ENCODE results near the gene MRPL9. TPM values are rescaled to one million over a fixed set of nuclear protein-coding genes. Genes with fewer than 3 reads are reported as not detected.

MRPL9 gene
- total and polyA plus RNA-seq, 2 donors (not counting 1 experiment from before 2014, with no cell fraction given), result 65.5 to 84.6 TPM

DNA sequence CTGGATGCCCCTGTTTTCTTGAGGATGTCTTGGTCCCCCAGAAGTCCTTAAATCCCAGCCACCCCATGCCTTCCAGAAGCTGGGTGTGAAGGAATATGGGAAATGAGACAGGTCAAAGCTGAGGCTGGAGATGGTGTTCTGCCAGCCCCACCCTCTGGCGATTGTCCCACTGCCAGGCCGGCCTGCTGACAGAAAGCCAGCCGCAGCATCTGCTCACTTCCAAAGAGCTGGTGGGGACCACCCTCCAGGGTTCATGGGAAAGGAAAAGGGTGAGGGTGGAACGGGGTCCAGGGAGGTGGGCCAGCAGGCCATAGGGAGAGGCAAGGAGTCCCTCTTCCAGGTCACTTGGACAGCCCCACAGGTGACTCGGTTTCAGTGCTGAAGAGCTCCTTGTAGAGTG, 43.8 kb upstream of the MRPL9 start:
- H4K20me1 ChIP-seq (ENCODE audit: control insufficient read depth, insufficient read depth, low read length, poor library complexity, severe bottlenecking), result no peaks in the 10 kb centered on the region
- Mint-ChIP-seq H3K27me3 (peaks cover 13% of the 10 kb centered on the region), H3K4me3 (no peak overlapping the region), H3K27ac (no peak overlapping the region), H3K9me3 (ENCODE audit: insufficient read depth) (no peaks in the 10 kb centered on the region), H3K4me1 (peaks cover 9% of the 10 kb centered on the region)
- TF ChIP-seq, protein P1, sequence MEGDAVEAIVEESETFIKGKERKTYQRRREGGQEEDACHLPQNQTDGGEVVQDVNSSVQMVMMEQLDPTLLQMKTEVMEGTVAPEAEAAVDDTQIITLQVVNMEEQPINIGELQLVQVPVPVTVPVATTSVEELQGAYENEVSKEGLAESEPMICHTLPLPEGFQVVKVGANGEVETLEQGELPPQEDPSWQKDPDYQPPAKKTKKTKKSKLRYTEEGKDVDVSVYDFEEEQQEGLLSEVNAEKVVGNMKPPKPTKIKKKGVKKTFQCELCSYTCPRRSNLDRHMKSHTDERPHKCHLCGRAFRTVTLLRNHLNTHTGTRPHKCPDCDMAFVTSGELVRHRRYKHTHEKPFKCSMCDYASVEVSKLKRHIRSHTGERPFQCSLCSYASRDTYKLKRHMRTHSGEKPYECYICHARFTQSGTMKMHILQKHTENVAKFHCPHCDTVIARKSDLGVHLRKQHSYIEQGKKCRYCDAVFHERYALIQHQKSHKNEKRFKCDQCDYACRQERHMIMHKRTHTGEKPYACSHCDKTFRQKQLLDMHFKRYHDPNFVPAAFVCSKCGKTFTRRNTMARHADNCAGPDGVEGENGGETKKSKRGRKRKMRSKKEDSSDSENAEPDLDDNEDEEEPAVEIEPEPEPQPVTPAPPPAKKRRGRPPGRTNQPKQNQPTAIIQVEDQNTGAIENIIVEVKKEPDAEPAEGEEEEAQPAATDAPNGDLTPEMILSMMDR (IDR thresholded peaks at IDR 0.05), result no peak
- no peak for TF ChIP-seq EZH2 (IDR thresholded peaks at IDR 0.05; ENCODE audit: borderline replicate concordance, insufficient read depth, low read depth, low read length, poor library complexity, severe bottlenecking)
- H3K4me1 ChIP-seq (ENCODE audit: control insufficient read depth in 2 of 2, insufficient read depth in 2 of 2, low read length in 2 of 2), result peaks cover 6 to 9% of the 10 kb centered on the region in 2 donors
- H3K79me2 ChIP-seq (ENCODE audit: control insufficient read depth, insufficient read depth, low read length), result no peaks in the 10 kb centered on the region
- ChIA-PET POLR2A (no interaction called here), CTCF (interaction anchor here (1.1 to 1.4 kb wide), 2 partner anchors 30 to 213 kb away, joined by 4 read pairs; no protein-coding TSS in a partner anchor)
- no peak overlapping the region for H3K9ac ChIP-seq (ENCODE audit: low read length)
- no peak overlapping the region for H3K4me2 ChIP-seq (replicated peaks; ENCODE audit: low read depth, low read length, poor library complexity, severe bottlenecking)
- no peaks in the 10 kb centered on the region for H3K9me3 ChIP-seq (ENCODE audit: control extremely low read depth in 1 of 3, control insufficient read depth in 2 of 3, insufficient read depth in 1 of 3, low read length in 2 of 3)
- H3K4me3 ChIP-seq (ENCODE audit: control extremely low read depth in 1 of 5, extremely low read depth in 1 of 5, insufficient read depth in 1 of 5, low read depth in 2 of 5, low read length in 4 of 5), result no peak overlapping the region
- no peaks in the 10 kb centered on the region for H3K27me3 ChIP-seq (replicated peaks in 1 of 4; ENCODE audit: control extremely low read depth in 1 of 4, control insufficient read depth in 3 of 4, insufficient read depth in 4 of 4, low read length in 3 of 4)
- intact Hi-C loops (cut with micrococcal nuclease), result no loop called here
- no peaks in the 10 kb centered on the region for H3K36me3 ChIP-seq (replicated peaks in 1 of 2; ENCODE audit: control extremely low read depth in 1 of 2, control insufficient read depth in 1 of 2, extremely low read depth in 1 of 2, insufficient read depth in 2 of 2, low read length in 1 of 2)
- 96% methylated on average over 5 of the region's 5 CpGs for WGBS (ENCODE audit: insufficient coverage)
- DNase-seq, result no peak
- H3K27ac ChIP-seq (ENCODE audit: low read length in 2 of 2), result no peak overlapping the region
- no peak for ATAC-seq (ENCODE audit: low read depth)
- H2AFZ ChIP-seq (ENCODE audit: insufficient read depth, low read depth, low read length, poor library complexity, severe bottlenecking), result no peak overlapping the region

DNA sequence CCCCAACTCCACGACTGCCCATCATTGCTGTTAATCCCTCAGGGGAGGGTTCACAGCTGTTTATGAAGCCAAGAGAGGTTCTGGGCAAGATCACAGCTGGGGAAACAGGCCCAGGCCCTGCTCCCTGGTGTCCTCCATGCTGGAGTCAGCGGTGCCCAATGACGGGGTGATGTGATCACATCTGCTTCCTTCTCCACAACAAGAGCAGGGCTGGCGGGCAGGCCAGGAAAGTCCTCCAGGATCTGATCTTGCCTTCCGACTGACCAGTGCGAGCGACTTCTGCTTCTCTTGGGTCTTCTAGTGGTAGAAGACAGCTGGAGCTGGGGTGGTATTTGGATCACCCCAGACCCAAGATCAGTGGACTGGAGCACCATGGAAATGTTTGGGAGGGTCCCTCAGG, 42.9 kb upstream of the MRPL9 start:
- ChIA-PET POLR2A (no interaction called here), CTCF (no interaction called here)
- TF ChIP-seq, protein P1 (IDR thresholded peaks at IDR 0.05), result no peak
- no peak for TF ChIP-seq EZH2 (IDR thresholded peaks at IDR 0.05; ENCODE audit: borderline replicate concordance, insufficient read depth, low read depth, low read length, poor library complexity, severe bottlenecking)
- H3K27me3 ChIP-seq (replicated peaks in 1 of 4; ENCODE audit: control extremely low read depth in 1 of 4, control insufficient read depth in 3 of 4, insufficient read depth in 4 of 4, low read length in 3 of 4), result peaks cover 0 to 6% (median 0%) of the 10 kb centered on the region in 4 experiments
- H3K27me3 Mint-ChIP-seq, result peaks cover 13% of the 10 kb centered on the region
- H4K20me1 ChIP-seq (ENCODE audit: control insufficient read depth, insufficient read depth, low read length, poor library complexity, severe bottlenecking), result no peaks in the 10 kb centered on the region
- WGBS (ENCODE audit: insufficient coverage), result 40% methylated on average over 1 of the region's 7 CpGs
- no peaks in the 10 kb centered on the region for H3K9me3 ChIP-seq (ENCODE audit: control extremely low read depth in 1 of 3, control insufficient read depth in 2 of 3, insufficient read depth in 1 of 3, low read length in 2 of 3)
- no peaks in the 10 kb centered on the region for H3K36me3 ChIP-seq (replicated peaks in 1 of 2; ENCODE audit: control extremely low read depth in 1 of 2, control insufficient read depth in 1 of 2, extremely low read depth in 1 of 2, insufficient read depth in 2 of 2, low read length in 1 of 2)
- H3K9ac ChIP-seq (ENCODE audit: low read length), result no peak overlapping the region
- H3K9me3 Mint-ChIP-seq (ENCODE audit: insufficient read depth), result no peaks in the 10 kb centered on the region
- DNase-seq (no peak), ATAC-seq (ENCODE audit: low read depth) (no peak)
- intact Hi-C loops (cut with micrococcal nuclease), result no loop called here
- no peak overlapping the region for H3K27ac ChIP-seq (ENCODE audit: low read length in 2 of 2)
- H3K79me2 ChIP-seq (ENCODE audit: control insufficient read depth, insufficient read depth, low read length), result no peaks in the 10 kb centered on the region
- no peak overlapping the region for H2AFZ ChIP-seq (ENCODE audit: insufficient read depth, low read depth, low read length, poor library complexity, severe bottlenecking)
- no peak overlapping the region for H3K4me3 Mint-ChIP-seq
- no peak overlapping the region for H3K4me3 ChIP-seq (ENCODE audit: control extremely low read depth in 1 of 5, extremely low read depth in 1 of 5, insufficient read depth in 1 of 5, low read depth in 2 of 5, low read length in 4 of 5)
- peaks cover 9% of the 10 kb centered on the region for H3K4me1 Mint-ChIP-seq
- no peak overlapping the region for H3K4me2 ChIP-seq (replicated peaks; ENCODE audit: low read depth, low read length, poor library complexity, severe bottlenecking)
- H3K27ac Mint-ChIP-seq, result no peak overlapping the region
- H3K4me1 ChIP-seq (ENCODE audit: control insufficient read depth in 2 of 2, insufficient read depth in 2 of 2, low read length in 2 of 2), result peaks cover 6 to 9% of the 10 kb centered on the region in 2 donors
